Left lung (tissue), 10 donors: Measurements from ENCODE around the gene SIRPB1. TPM values are rescaled to one million over a fixed set of nuclear protein-coding genes. Genes with fewer than 3 reads are reported as not detected.
A peak's percentile ranks its signal among the peaks of the same experiment; 100 is the strongest.

ENCODE experiments used
- ATAC-seq: fragments of 200-7000 bp; cut with Tn5 transposase; one replicate; pipeline ENCODE4 v1.9.1; 2020; ENCODE audit warnings: moderate library complexity
- DNase-seq, 4 donors: peaks; one replicate each; pipeline ENCODE4 v3.0.0-alpha.2; 2013 to 2020
- H3K27ac ChIP-seq, 2 donors: fragments of 200-600 bp; sonication (generic) in 1 of 2; one replicate each; pipeline versions ENCODE4 v1.5.0 to v1.8.0; 2020 to 2021
- H3K27me3 ChIP-seq, 2 donors: fragments of 200-600 bp; sonication (generic) in 1 of 2; one replicate each; pipeline versions ENCODE4 v1.5.0 to v1.8.0; 2020 to 2021
- H3K36me3 ChIP-seq, 2 donors: fragments of 200-600 bp; sonication (generic) in 1 of 2; one replicate each; pipeline versions ENCODE4 v1.5.0 to v1.8.0; 2020 to 2021
- H3K4me1 ChIP-seq, 2 donors: fragments of 200-600 bp; one replicate each; pipeline ENCODE4 v1.8.0; 2021
- H3K4me3 ChIP-seq, 2 donors: fragments of 200-600 bp; sonication (generic) in 1 of 2; one replicate each; pipeline versions ENCODE4 v1.5.0 to v1.8.0; 2020 to 2021; ENCODE audit warnings: mild to moderate bottlenecking in 1 of 2
- H3K9me3 ChIP-seq, 2 donors: fragments of 200-600 bp; sonication (generic) in 1 of 2; one replicate each; pipeline versions ENCODE4 v1.5.0 to v1.8.0; 2020 to 2021
- CTCF ChIP-seq, 2 donors: fragments of 200-600 bp; sonication (generic) in 1 of 2; IDR thresholded peaks; one replicate each; pipeline versions ENCODE4 v1.5.0 to v1.8.0; 2021; ENCODE audit warnings: antibody characterized with exemption in 2 of 2
- intact Hi-C, 2 donors: fragments of 100-400 bp; cut with DNase I; formaldehyde crosslinking; loops; one replicate each; pipeline versions ENCODE4 v1.11.2 to v1.14.2; 2022
- polyA plus RNA-seq, 6 donors: library from polyadenylated mRNA; unstranded; fragments of 120-200 nt; gene quantifications; one replicate each; pipeline ENCODE4 v1.2.1, GENCODE V29; 2013; ENCODE audit not compliant: insufficient read length in 6 of 6
- total RNA-seq, 2 donors: library from RNA; stranded (reverse); fragmentation: NEBNext Ultra II Directional; extraction: Animal tissue kit (Norgen Biotek cat#: 25700); gene quantifications; one replicate each; pipeline ENCODE4 v1.2.1, GENCODE V29; 2021
- donor health status: DM: no; HTN: yes; CAD: no.
- donor health status: DM: no; HTN: no; CAD: no.

SIRPB1 gene
- total and polyA plus RNA-seq, 8 donors: 0.34 to 57.9 (median 1.5) TPM

- no peak overlapping the region for H3K27ac ChIP-seq
- intact Hi-C loops: no loop called here
- no peak for TF ChIP-seq CTCF (IDR thresholded peaks at IDR 0.05)
- ATAC-seq (no peak), DNase-seq (no peak)
- no peaks in the 10 kb centered on the region for H3K36me3 ChIP-seq
- no peaks in the 10 kb centered on the region for H3K27me3 ChIP-seq
- no peaks in the 10 kb centered on the region for H3K9me3 ChIP-seq
- no peak overlapping the region for H3K4me3 ChIP-seq
- no peaks in the 10 kb centered on the region for H3K4me1 ChIP-seq
Measured at GRCh38 chr20:1600736-1601135, 19.1 kb downstream of the SIRPB1 start.

- no peak for ATAC-seq
- H3K27ac ChIP-seq: peak overlapping the region in 1 of 2 donors; percentile 60
- no peaks in the 10 kb centered on the region for H3K4me1 ChIP-seq
- H3K4me3 ChIP-seq: no peak overlapping the region
- H3K36me3 ChIP-seq: no peaks in the 10 kb centered on the region
- H3K27me3 ChIP-seq: no peaks in the 10 kb centered on the region
- intact Hi-C loops: no loop called here
- TF ChIP-seq CTCF (IDR thresholded peaks at IDR 0.05): no peak
- DNase-seq: no peak
- no peaks in the 10 kb centered on the region for H3K9me3 ChIP-seq
Measured at GRCh38 chr20:1595333-1595732, 24.5 kb downstream of the SIRPB1 start.

- no peak for TF ChIP-seq CTCF (IDR thresholded peaks at IDR 0.05)
- Histone ChIP-seq H3K27me3 (no peaks in the 10 kb centered on the region), H3K36me3 (no peaks in the 10 kb centered on the region), H3K27ac (peak overlapping the region in 1 of 2 donors; percentile 90), H3K4me3 (peak overlapping the region in 1 of 2 donors; percentile 23), H3K4me1 (no peaks in the 10 kb centered on the region), H3K9me3 (no peaks in the 10 kb centered on the region)
- DNase-seq (no peak), ATAC-seq (no peak)
- intact Hi-C loops: no loop called here
Measured at GRCh38 chr20:1588533-1589460, 31.0 kb downstream of the SIRPB1 start.

- Histone ChIP-seq H3K27me3 (no peaks in the 10 kb centered on the region), H3K27ac (peak overlapping the region in 1 of 2 donors; percentile 90)
Measured at GRCh38 chr20:1587781-1588532, 31.9 kb downstream of the SIRPB1 start.

More at GRCh38 chr20:1587781-1588532, 31.9 kb downstream of the SIRPB1 start:
- H3K4me3 ChIP-seq: peak overlapping the region in 1 of 2 donors; percentile 23
- no peak for TF ChIP-seq CTCF (IDR thresholded peaks at IDR 0.05)
- intact Hi-C loops: no loop called here
- ATAC-seq (no peak), DNase-seq (no peak)
- no peaks in the 10 kb centered on the region for H3K9me3 ChIP-seq
- H3K4me1 ChIP-seq: no peaks in the 10 kb centered on the region
- H3K36me3 ChIP-seq: no peaks in the 10 kb centered on the region
